Adrenal gland (tissue), 12 donors: Measurements from ENCODE around the gene AP2A2. TPM values are rescaled to one million over a fixed set of nuclear protein-coding genes. Genes with fewer than 3 reads are reported as not detected.

Experiments
- DNase-seq, 7 donors: peaks; one replicate each; pipeline ENCODE4 v3.0.0-alpha.2; 2019 to 2020
- H3K27ac ChIP-seq, 5 donors: fragments of 200-600 bp; sonication (generic) in 4 of 5; 1 replicate in 3 of 5; 2 replicates in 2 of 5; pipeline versions ENCODE4 v1.5.1 to v1.8.0; 2016 to 2020; ENCODE audit warnings: mild to moderate bottlenecking in 1 of 5
- H3K27me3 ChIP-seq: fragments of 200-600 bp; 2 replicates; pipeline ENCODE4 v1.8.0; 2021
- H3K36me3 ChIP-seq, 2 donors: fragments of 200-600 bp; replicated peaks in 1 of 2; 1 replicate in 1 of 2; 2 replicates in 1 of 2; pipeline versions ENCODE4 v1.5.1 to v1.8.0; 2018 to 2022
- H3K4me1 ChIP-seq, 2 donors: fragments of 200-600 bp; replicated peaks in 1 of 2; 1 replicate in 1 of 2; 2 replicates in 1 of 2; pipeline versions ENCODE4 v1.5.1 to v1.8.0; 2018 to 2021
- H3K4me3 ChIP-seq, 4 donors: fragments of 200-600 bp; sonication (generic) in 3 of 4; one replicate each; pipeline ENCODE4 v1.5.1; 2016 to 2018
- H3K9me3 ChIP-seq, 3 donors: fragments of 200-600 bp; sonication (generic) in 1 of 3; replicated peaks in 1 of 3; 1 replicate in 2 of 3; 2 replicates in 1 of 3; pipeline versions ENCODE4 v1.5.1 to v1.8.0; 2016 to 2021
- CTCF ChIP-seq, 6 experiments: fragments of 450-650 bp in 4 of 6; fragments of 200-600 bp in 2 of 6; sonication (generic) in 1 of 6; IDR thresholded peaks; 1 replicate in 5 of 6; 2 replicates in 1 of 6; pipeline versions ENCODE4 v1.5.1 to v1.8.0; 2016 to 2021; ENCODE audit warnings: antibody characterized with exemption in 6 of 6, mild to moderate bottlenecking in 2 of 6, moderate library complexity in 1 of 6
- POLR2A ChIP-seq, 2 donors: fragments of 450-650 bp; IDR thresholded peaks; one replicate each; pipeline ENCODE4 v1.6.1; 2017; ENCODE audit warnings: antibody characterized with exemption in 2 of 2, mild to moderate bottlenecking in 2 of 2, moderate library complexity in 1 of 2
- WGBS, 4 donors: extraction: QIAGEN DNeasy Blood & Tissue Kit in 2 of 4; methylation state at CpG; one replicate each; pipeline versions ENCODE4 v1.1.5 to v1.1.7; 2013 to 2017; 5-methylcytosine and 5-hydroxymethylcytosine counted together
- intact Hi-C, 2 donors: fragments of 100-400 bp; cut with DNase I; formaldehyde crosslinking; loops; one replicate each; pipeline versions ENCODE4 v1.14.1 to v1.15.0; 2022 to 2023
- polyA plus RNA-seq, 3 donors: library from polyadenylated mRNA; stranded (reverse); fragments of 200-250 nt in 2 of 3; fragments of 350-450 nt in 1 of 3; fragmentation: Illumina TruSeq in 1 of 3; extraction: RNeasy Lipid Tissue Mini Kit (QIAGEN cat#74804) in 1 of 3; gene quantifications; one replicate each; pipeline ENCODE4 v1.2.3, GENCODE V29; 2013 to 2014
- total RNA-seq, 9 donors: library from RNA; depleted of rRNA in 4 of 9; stranded (reverse); fragments of >200 nt in 4 of 9; fragments of 120-200 nt in 1 of 9; fragmentation: NEBNext Ultra II Directional in 1 of 9; extraction: Animal tissue kit (Norgen Biotek cat#: 25700) in 1 of 9; gene quantifications; one replicate each; pipeline versions ENCODE4 v1.1.0 to v1.2.4, GENCODE V29; 2013 to 2023
- donor health status: healthy with polysubstance abuse.
- donor health status: Bipolar disorder and iron deficiency.
- donor health status: DM: yes; HTN: yes; CAD: no.
- donor health status: DM: no; HTN: no; CAD: no.
- donor health status: DM: no; HTN: no; CAD: no.
- donor health status: DM: yes; HTN: yes; CAD: no.

AP2A2 gene
- total and polyA plus RNA-seq, 12 donors = 15.3 to 115 (median 73.1) TPM

GRCh38 chr11:914747-915501, 10.7 kb upstream of the AP2A2 start:
- no peaks in the 10 kb centered on the region for H3K36me3 ChIP-seq
- intact Hi-C loops = no loop called here
- H3K27ac ChIP-seq = peak overlapping the region; percentile 52 to 89 (median 76)
- TF ChIP-seq POLR2A (IDR thresholded peaks at IDR 0.05) (peak; percentile 33 to 35), CTCF (IDR thresholded peaks at IDR 0.05) (no peak)
- DNase-seq = peak; percentile 62 to 91 (median 82)
- peaks cover 8 to 30% of the 10 kb centered on the region in 2 donors for H3K4me1 ChIP-seq
- H3K4me3 ChIP-seq = peak overlapping the region in 1 of 4 donors; percentile 24
- no peaks in the 10 kb centered on the region for H3K27me3 ChIP-seq
- 58 to 85% (median 74%) methylated on average over 5 to 21 of the region's 21 CpGs for WGBS, 4 donors
- H3K9me3 ChIP-seq = no peaks in the 10 kb centered on the region

GRCh38 chr11:917426-917825, 8.2 kb upstream of the AP2A2 start:
- no peak for DNase-seq
- Histone ChIP-seq H3K27me3 (no peaks in the 10 kb centered on the region), H3K9me3 (no peaks in the 10 kb centered on the region), H3K4me3 (no peak overlapping the region), H3K36me3 (no peaks in the 10 kb centered on the region), H3K4me1 (peaks cover 0 to 19% of the 10 kb centered on the region in 2 donors), H3K27ac (peak overlapping the region in 1 of 5 donors; percentile 38)
- TF ChIP-seq CTCF (IDR thresholded peaks at IDR 0.05) = no peak
- TF ChIP-seq POLR2A (IDR thresholded peaks at IDR 0.05) = no peak
- intact Hi-C loops = no loop called here
- 81 to 86% (median 84%) methylated on average over 6 to 8 of the region's 8 CpGs for WGBS, 4 donors

- Histone ChIP-seq H3K27me3 (no peaks in the 10 kb centered on the region), H3K27ac (no peak overlapping the region), H3K4me1 (peaks cover 4 to 13% of the 10 kb centered on the region in 2 donors), H3K4me3 (no peak overlapping the region), H3K36me3 (no peaks in the 10 kb centered on the region), H3K9me3 (no peaks in the 10 kb centered on the region)
- TF ChIP-seq POLR2A (IDR thresholded peaks at IDR 0.05) (no peak), CTCF (IDR thresholded peaks at IDR 0.05) (no peak)
- 84 to 92% (median 87%) methylated on average over 2 to 15 of the region's 15 CpGs for WGBS, 4 donors
- intact Hi-C loops = no loop called here
- no peak for DNase-seq
Measured at GRCh38 chr11:921921-922678, 3.6 kb upstream of the AP2A2 start.

GRCh38 chr11:923691-924405, 1.8 kb upstream of the AP2A2 start:
- WGBS, 4 donors = 86 to 89% (median 88%) methylated on average over 13 to 19 of the region's 19 CpGs
- Histone ChIP-seq H3K4me1 (peaks cover 4 to 26% of the 10 kb centered on the region in 2 donors), H3K27ac (peak overlapping the region in 1 of 5 donors; percentile 98), H3K36me3 (no peaks in the 10 kb centered on the region), H3K4me3 (no peak overlapping the region), H3K9me3 (no peaks in the 10 kb centered on the region), H3K27me3 (no peaks in the 10 kb centered on the region)
- TF ChIP-seq POLR2A (IDR thresholded peaks at IDR 0.05) (no peak), CTCF (IDR thresholded peaks at IDR 0.05) (no peak)
- no peak for DNase-seq
- intact Hi-C loops = no loop called here
